Erythroblast (primary cell): Measurements from ENCODE around the gene CCDC33.

ENCODE experiments used
- GATA1 ChIP-seq: IDR thresholded peaks from 2 replicates; pipeline ENCODE4 v1.6.1; 2011; ENCODE audit warnings: low read depth, mild to moderate bottlenecking, control low read depth, low read length, moderate library complexity
- POLR2A ChIP-seq: IDR thresholded peaks from 2 replicates; pipeline ENCODE4 v1.6.1; 2011; ENCODE audit warnings: mild to moderate bottlenecking, low read length

- TF ChIP-seq POLR2A (no peak), GATA1 (no peak)
Measured at GRCh38 chr15:74209560-74209958, 26.6 kb upstream of the CCDC33 start.
